ENCODE data around the gene PRL.
A peak's percentile ranks its signal among the peaks of the same experiment; 100 is the strongest.

The PRL gene

DNA sequence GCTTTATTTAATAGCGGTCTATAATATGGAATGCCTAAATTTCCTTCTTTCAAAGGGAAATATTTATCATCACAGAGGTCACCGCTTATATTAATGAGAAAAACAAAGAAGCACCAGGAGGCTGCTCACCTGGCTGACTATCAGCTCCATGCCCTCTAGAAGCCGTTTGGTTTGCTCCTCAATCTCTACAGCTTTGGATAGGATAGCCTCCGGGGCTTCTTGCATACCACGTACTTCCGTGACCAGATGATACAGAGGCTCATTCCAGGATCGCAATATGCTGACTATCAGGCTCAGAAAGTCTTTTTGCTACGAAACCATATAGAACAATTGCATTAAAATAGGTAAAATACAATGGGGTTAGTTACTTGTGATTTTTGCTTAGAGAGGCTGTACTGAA is 6.8 kb downstream of the PRL start:
- DNase-seq, result no peak

DNA sequence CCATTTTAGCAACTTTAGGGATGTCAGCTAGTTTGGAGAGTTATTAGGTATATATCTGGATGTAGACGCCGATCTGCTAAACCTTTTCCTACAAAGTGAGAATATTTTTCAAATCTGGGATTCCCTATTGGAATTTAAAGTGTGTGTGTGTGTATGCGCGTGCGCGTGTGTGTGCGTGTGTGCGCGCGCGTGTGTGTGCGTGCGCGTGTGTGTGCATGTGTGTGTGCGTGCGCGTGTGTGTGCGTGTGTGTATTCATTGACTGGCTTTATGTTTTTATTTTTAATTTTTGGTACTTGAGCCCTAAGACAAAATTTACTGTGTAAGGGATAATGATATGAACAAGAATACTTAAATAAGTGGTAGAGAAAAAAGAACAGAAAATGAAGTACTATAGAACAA is 8.1 kb downstream of the PRL start:
- no peak for DNase-seq

DNA sequence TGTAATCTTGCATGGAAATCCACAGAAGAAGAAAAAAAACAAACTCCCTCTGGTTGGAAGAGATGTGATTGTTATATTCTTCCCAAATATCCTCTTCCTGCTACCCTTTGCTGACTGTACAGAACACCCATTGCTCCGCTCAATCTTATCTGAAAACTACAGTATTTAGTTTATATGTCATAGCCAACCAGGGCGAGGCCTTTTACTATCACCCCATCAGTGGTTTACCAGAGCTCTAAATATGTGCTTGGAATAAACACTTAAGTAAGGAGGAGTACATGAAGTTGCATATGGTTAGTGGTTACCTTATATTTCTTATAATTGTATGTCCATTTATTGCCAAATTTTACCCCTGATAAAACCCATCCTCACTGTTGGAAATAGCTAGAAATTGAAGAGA is 12.2 kb downstream of the PRL start:
- DNase-seq, result no peak

DNA sequence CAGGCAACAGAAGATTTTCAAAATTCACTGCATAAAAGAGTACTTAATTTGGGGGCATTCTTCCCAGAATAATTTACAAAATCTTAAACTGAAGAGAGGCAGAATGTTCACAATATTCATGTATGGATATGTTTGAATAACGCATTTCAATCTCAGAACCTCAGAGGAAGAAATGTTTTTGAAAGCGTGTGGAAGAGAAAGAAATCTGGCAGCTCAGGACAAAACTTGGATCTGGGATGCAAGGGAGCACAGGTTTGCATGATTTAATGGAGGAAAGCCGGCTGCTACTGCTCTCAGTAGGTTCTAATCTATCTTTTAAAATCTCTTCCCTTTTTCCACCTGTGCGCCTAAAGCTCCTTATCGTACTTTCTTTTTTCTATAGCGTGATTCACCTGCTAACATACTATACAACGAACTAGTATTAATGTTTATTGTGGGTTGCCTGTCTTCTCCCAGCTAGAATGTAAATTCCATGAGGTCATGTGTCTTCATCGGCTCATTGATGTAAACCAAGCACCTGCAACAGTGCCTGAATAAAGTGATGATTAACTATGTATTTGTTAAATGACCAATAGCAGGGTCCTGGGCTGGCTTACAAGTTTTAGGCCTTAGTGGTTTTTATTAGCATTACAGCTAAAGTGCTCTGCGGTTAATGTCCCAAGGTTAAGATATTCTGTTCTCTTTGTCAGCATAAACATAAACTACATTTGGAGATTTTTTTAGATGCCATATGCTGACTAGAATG is 15.3 kb downstream of the PRL start:
- DNase-seq, result no peak

DNA sequence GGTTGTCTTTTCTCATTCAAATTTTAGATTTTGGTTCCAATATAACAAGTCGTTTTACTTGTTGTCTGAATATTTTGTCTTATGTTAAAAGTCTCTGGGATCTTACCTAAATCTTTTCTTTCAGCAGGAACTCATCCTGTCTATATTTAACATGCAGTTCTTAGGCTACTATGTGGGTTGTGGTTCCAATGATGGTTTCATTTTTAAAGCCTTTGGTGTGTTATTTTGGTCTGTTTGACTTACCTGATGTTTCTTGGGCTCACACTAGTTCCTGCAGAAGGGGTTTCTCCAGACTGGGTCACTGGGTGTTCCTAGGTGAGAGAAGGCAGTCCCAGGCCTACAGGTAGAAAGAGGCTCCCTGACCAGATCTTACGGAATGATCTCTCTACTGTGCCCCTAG is 17.4 kb downstream of the PRL start:
- DNase-seq, result no peak

DNA sequence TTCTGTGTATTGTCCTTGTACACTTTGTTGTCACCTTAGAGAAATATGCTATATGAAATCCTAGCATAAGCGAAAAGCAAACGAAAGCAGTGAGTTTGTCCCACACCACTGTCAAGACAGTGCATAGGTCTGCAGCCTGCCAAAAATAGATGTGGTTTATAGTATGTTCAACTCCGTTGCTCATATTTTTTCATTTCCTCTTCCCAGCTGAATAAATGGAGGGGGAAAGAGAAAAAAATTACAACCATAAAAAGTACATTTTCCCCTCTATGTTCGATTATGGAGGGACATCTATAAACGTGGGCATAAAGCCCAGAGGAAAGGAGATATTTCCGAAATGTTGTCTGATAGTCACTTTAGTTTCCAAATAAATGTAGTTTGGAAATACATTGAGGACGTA is 25.8 kb downstream of the PRL start:
- DNase-seq, result no peak

DNA sequence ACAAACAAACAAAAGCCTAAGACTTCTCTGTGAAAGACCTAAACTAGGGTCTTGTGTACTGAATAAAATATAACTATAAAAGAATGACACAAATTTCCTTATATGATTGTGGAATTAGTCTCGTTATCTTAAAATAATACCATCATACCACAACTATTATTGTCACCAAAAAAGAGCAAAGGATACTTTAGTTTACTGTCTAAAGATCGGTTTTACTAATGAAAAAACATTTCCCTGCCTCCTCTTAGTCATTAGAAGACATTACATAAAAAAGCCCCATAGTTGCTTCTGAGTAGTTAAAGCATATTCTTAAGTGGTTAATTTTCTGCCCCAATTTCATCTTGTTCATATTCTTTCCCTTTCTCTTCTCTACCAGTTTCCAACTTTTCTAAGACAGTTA is 33.1 kb downstream of the PRL start:
- DNase-seq, result no peak

DNA sequence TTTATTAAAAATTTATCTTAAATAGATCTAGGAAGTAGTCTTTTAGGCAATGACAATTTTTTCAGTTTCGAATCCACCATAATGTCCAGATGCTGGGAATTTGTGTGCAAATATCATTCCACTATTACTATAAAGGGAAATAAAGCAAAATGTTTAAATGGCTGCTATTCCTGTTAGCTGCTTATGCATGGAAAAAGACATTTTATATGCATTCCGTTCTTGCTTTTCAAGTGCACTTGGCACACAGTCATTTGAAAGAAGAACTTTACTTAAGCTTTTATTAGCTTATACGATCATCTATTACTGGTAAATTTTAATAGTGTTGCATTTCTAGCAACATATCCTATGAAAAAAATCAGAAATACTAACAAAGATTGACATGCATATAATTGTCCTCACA is 42.0 kb downstream of the PRL start:
- DNase-seq, result no peak

DNA sequence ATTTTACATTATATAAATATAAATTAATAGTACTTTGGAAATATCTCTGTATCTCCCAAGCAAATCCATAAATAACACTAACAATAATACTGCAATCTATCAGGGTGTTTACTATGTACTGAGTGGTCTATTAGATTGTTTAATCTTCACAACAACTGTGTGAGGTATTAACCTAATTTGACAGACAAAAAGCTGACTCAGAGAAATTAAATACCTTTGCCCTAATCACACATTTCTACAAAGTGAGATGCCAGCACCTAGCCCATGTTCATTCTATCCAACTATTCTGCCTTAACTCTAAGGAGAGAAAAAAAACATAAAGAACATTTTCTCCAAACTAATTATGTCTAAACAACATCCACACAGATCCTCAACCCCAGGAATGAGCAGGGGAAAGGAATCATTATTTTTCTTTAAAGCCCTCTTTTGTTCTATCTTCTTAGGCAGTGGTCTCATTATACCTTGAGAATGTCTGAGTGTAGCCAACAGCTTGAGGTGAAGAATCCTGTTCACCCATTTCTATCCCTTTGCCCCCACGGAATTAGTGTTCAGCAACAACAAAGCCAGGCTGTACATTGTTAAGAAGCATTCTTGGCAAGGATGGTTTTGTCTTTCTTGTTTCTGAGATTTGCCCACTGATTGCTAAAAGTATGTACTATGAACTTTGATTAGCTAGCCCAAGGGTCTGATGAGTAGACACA is 42.7 kb downstream of the PRL start:
- DNase-seq, result no peak

DNA sequence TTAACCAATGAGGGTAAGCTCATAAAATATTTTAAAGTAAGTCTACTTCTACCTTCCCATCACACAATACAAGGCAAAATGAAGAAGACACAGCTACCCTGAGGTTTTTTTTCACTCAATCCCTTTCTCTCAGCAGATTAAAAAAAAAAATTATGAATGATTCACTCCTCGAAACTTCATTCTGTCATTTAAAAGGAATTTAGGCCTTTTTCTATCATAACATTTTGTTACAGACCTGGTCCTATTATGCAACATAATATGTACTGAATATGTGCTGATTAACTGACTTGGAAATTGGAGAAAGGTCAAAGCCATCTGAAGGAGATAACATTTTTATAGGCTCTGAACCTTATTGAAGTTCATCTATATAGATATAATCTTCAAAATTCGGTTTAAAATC is 45.5 kb downstream of the PRL start:
- no peak for DNase-seq

DNA sequence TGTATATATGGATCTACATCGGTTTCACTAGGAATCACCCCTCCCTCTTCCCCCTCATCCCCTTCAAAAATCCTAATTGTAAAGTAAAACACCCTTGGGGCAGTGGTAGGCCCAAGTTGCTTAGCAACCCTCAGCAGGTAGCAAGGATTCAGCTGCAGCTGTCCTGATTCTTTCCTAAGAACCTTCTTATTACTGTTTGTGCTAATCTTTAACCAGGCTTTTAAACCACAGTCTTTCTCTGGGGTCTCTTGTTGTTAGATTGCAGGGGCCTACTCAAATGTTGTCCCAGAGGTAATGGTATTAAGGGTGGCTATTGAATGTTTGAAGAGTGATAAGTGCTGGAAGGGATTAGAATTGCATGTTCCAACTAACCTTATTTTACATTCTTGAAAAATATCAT is 46.4 kb downstream of the PRL start:
- peak; percentile 85 for DNase-seq

DNA sequence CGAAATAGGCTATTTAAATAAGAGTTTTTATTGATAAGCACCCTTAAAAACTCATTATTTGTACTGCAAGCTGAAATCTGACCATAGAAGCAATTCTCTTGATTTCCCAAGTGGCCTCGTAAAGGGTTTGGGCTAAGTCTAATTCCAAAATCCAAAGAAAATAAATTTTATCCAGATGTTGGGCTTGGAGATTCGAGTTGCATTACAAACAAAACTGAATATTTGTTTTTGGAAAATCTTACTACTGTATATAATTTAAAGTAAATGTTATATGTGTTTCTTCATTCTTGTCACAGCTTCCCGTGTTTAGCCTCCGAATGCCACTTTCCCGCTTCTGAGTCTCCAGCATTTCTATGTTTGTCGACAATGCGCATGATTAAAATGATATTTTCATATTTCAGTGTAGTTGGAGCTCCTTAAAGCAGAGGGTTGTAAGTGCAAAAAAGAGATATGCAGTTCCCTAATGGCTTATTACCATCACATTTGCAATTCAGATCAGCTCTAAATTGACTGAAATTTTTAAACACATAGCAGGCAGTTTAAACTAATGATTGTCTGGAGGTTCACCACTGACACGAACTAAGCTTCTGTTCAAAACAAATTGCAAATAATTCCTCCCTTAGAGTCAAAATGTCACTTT is 47.0 kb downstream of the PRL start:
- DNase-seq, result no peak

DNA sequence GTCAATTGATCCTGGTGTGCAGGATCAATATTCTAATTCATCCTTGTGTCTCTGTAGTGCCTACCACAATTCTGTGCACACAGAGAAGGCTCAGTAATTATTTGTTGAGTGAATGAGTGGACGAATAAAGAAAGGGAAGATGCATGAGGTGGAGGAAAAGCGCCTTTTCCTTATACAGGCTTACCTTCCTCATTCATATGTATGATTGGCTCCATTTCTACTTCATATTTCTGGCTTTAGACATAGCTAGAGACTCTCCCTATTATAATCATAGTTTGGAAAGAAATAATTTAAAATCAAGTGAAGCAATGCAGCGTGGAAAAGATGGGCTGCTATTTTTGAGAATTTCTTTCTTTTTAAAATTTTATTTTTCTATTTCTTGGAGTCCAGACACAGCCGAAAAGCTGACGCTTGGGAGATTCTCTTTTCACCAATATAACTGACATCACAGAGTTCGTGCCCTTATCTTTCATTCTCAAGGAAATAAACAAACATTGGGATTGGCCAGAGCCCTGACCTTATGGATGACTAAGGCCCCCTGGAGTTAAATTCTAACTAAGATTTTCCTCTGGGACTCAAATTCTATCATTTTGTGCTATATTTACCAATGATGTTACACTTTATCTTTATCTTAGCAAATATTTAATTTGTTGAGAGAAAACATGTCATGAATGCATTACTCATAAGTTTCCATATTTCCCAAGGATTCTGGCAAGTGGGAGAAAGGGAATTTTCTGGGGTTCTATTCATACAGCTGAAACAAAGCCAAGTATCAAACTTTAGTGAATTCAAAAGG is 48.1 kb downstream of the PRL start:
- DNase-seq, result no peak

DNA sequence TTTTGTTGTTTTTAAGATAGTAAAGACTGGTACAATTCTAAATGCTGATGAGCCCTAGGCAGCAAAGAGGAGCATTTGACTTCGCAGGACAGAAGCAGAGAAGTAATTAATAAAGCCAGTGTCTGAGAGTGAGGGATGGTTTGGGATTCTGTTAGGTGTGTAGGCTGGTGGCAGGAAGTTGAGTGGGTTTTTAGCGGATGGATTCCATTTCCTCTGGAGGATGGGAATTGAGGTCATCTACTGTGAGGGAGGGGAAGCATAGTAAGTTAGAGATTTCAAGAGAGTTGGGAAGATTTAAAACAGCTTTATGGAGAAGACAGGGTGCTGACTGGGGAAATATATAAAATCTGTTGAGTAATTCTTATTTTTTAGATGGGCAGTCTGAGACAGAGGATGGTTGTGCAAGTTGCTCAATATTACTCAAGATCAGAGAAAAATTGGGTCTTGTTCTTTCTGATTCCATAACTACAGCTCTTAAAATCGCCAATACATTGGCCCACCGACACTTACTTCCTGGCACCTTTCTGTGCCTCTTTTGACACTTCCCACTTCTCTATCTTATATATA is 48.8 kb downstream of the PRL start:
- no peak for DNase-seq

DNA sequence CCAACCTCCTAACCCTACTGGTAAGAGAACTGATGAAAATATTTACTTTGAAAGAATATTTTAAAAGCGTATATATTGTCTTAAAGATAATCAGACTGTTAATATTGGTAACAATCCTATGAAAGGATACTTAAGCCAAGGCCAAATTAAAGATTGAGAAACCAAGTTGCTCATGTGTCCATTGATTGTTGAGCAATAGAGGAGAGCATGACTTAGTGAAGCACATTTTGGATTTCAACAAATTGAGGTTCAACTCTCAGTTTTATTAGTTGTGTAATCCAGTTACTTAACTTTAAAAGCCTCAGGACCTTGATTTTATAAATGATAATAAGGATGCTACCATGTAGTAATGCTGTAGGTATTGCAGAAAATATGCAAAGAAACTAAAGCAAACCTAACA is 56.8 kb downstream of the PRL start:
- no peak for DNase-seq

DNA sequence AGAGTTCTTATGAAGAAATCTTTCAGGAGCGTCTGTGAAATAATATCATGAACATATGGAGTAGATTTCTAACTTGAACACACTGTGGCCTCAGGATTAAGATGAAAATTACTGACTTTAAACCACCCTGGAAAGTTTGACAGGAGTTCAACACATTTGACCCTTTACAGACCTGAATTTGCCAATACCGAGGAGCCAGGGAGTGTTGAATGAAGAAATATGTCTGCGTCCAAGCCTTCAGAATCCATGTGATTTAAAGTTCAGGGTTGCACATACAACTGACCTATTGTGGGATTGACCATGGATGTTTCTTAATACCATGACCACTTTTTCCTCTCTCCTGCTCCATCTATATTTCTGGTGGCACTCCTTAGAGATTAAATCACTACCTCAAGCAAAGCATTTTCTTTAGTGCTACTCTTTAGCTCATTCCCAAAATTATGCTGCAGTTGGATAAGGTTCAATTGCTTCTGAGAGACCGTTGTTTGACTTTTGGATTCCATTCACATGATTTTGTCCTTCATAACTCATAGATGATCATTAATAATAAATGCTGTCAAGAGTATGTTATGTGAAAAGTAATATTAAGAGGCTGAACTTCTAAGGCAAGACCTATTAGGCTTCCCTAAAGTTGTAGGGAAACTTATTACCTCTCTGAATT is 57.4 kb downstream of the PRL start:
- DNase-seq, result no peak

DNA sequence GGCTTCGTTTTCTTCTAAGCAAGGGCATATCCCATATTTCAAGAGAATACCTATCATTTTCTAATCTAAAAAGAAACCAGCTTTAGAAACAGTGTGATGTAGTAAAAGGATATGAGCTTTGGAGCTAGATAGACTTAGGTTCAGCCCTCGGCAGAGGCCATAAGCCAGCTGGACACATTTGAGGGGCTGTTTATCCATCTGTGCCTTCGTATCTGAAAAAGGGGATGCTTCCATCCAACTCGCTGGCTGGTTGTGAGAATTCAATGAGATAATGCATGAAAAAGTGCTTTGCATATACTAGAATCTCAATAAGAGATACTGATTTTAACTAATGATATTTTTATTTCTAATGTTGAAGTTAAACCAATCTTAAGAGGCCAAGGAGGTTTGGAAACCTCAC is 58.0 kb downstream of the PRL start:
- DNase-seq, result no peak

DNA sequence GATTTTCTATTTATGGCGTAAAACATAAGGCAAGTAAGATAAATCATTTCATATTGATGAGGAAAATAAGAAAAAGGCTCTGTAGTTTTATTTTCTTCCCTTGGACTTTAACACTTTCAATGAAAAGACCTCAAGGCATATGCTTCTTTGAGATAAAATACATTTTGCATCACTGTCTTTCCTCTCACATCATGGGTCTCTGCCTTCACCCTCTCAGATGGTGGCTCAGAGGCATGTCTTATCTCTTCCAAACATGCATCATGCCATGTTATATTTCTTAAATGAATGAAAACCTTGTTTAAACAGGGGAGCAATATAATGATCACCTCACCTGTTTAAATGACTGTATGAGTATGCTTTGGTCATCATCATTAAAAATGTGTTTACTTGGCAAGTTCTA is 59.3 kb downstream of the PRL start:
- no peak for DNase-seq

Data from NCI-H2227 treated with DMSO at 0.1 percent for 48 hours (cell line).